Brain microvascular endothelial cell (primary cell): ENCODE data around the gene MAN2A1.
A peak's percentile ranks its signal among the peaks of the same experiment; 100 is the strongest.

ENCODE experiments used
- DNase-seq: peaks from one replicate; pipeline ENCODE4 v3.0.0-alpha.2; 2020
- H3K27ac ChIP-seq: fragments of 250-450 bp; sonication (Bioruptor Pico); 2 replicates; pipeline ENCODE4 v1.5.1; 2020; ENCODE audit warnings: mild to moderate bottlenecking, moderate library complexity
- H3K27me3 ChIP-seq: fragments of 250-450 bp; sonication (Bioruptor Pico); replicated peaks from 2 replicates; pipeline ENCODE4 v1.5.1; 2020; ENCODE audit warnings: mild to moderate bottlenecking
- H3K36me3 ChIP-seq: fragments of 250-450 bp; sonication (Bioruptor Pico); replicated peaks from 2 replicates; pipeline ENCODE4 v1.5.1; 2020; ENCODE audit warnings: mild to moderate bottlenecking
- H3K4me3 ChIP-seq: 2 replicates; pipeline ENCODE4 v1.5.1; 2011; ENCODE audit warnings: low read depth, mild to moderate bottlenecking, control low read depth, low read length, moderate library complexity
- CTCF ChIP-seq: IDR thresholded peaks from 2 replicates; pipeline ENCODE4 v1.5.1; 2011; ENCODE audit warnings: low read depth, mild to moderate bottlenecking, moderate library complexity, low read length, control low read depth, inconsistent platforms; ENCODE audit errors: missing control alignments
- in situ Hi-C: cut with HindIII; loops from 2 replicates; pipeline ENCODE4 v1.10.0; 2017; ENCODE audit warnings: low sequenced_read_pairs, low pct_ligation_motif_present

Gene MAN2A1

GRCh38 chr5:109900461-109900860 lies 210.7 kb downstream of the MAN2A1 start:
- Histone ChIP-seq H3K27me3 (no peaks in the 10 kb centered on the region), H3K27ac (no peak overlapping the region), H3K36me3 (no peaks in the 10 kb centered on the region), H3K4me3 (no peak overlapping the region)
- in situ Hi-C loops = no loop called here
- DNase-seq = no peak
- no peak for TF ChIP-seq CTCF

- H3K27ac ChIP-seq = no peak overlapping the region
- no peak for TF ChIP-seq CTCF
- in situ Hi-C loops = no loop called here
These were observed 211.3 kb downstream of the MAN2A1 start for GRCh38 chr5:109900911-109901627.

GRCh38 chr5:109901628-109901981 lies 211.9 kb downstream of the MAN2A1 start:
- Histone ChIP-seq H3K36me3 (no peaks in the 10 kb centered on the region), H3K27ac (no peak overlapping the region), H3K4me3 (no peak overlapping the region), H3K27me3 (no peaks in the 10 kb centered on the region)
- no peak for TF ChIP-seq CTCF
- in situ Hi-C loops = no loop called here
- DNase-seq = no peak

More at GRCh38 chr5:109900911-109901627, 211.3 kb downstream of the MAN2A1 start:
- Histone ChIP-seq H3K4me3 (no peak overlapping the region), H3K36me3 (no peaks in the 10 kb centered on the region), H3K27me3 (no peaks in the 10 kb centered on the region)
- no peak for DNase-seq

- Histone ChIP-seq H3K4me3 (no peak overlapping the region), H3K36me3 (no peaks in the 10 kb centered on the region), H3K27me3 (no peaks in the 10 kb centered on the region), H3K27ac (no peak overlapping the region)
- DNase-seq = no peak
- in situ Hi-C loops = no loop called here
- TF ChIP-seq CTCF = no peak
These were observed 213.3 kb downstream of the MAN2A1 start for GRCh38 chr5:109903061-109903460.

- Histone ChIP-seq H3K27me3 (no peaks in the 10 kb centered on the region), H3K27ac (no peak overlapping the region), H3K4me3 (no peak overlapping the region), H3K36me3 (no peaks in the 10 kb centered on the region)
- no peak for TF ChIP-seq CTCF
- DNase-seq = no peak
- in situ Hi-C loops = no loop called here
These were observed 216.2 kb downstream of the MAN2A1 start for GRCh38 chr5:109905906-109906305.

GRCh38 chr5:109907189-109907588 lies 217.5 kb downstream of the MAN2A1 start:
- Histone ChIP-seq H3K27ac (no peak overlapping the region), H3K36me3 (no peaks in the 10 kb centered on the region), H3K4me3 (no peak overlapping the region), H3K27me3 (no peaks in the 10 kb centered on the region)
- in situ Hi-C loops = no loop called here
- peak; percentile 3 for DNase-seq
- no peak for TF ChIP-seq CTCF
